ENCODE results near the gene NEK7. TPM values are rescaled to one million over a fixed set of nuclear protein-coding genes. Genes with fewer than 3 reads are reported as not detected.

The NEK7 gene
- total and polyA plus RNA-seq, 2 donors (not counting 1 experiment from before 2014, with no cell fraction given): 8.1 to 75.4 TPM

GRCh38 chr1:198363625-198364151 is 206.9 kb downstream of the NEK7 start:
- ATAC-seq (ENCODE audit: low read depth) (no peak), DNase-seq (no peak)
- Mint-ChIP-seq H3K27ac (no peak overlapping the region), H3K4me3 (no peak overlapping the region), H3K4me1 (no peaks in the 10 kb centered on the region), H3K27me3 (peaks cover 6% of the 10 kb centered on the region), H3K9me3 (ENCODE audit: insufficient read depth) (peaks cover 7% of the 10 kb centered on the region)
- Histone ChIP-seq H3K9ac (ENCODE audit: low read length) (no peak overlapping the region), H3K36me3 (replicated peaks in 1 of 2; ENCODE audit: control extremely low read depth in 1 of 2, control insufficient read depth in 1 of 2, extremely low read depth in 1 of 2, insufficient read depth in 2 of 2, low read length in 1 of 2) (no peaks in the 10 kb centered on the region), H2AFZ (ENCODE audit: insufficient read depth, low read depth, low read length, poor library complexity, severe bottlenecking) (no peak overlapping the region), H3K4me1 (ENCODE audit: control insufficient read depth in 2 of 2, insufficient read depth in 2 of 2, low read length in 2 of 2) (no peaks in the 10 kb centered on the region), H4K20me1 (ENCODE audit: control insufficient read depth, insufficient read depth, low read length, poor library complexity, severe bottlenecking) (no peaks in the 10 kb centered on the region), H3K4me3 (ENCODE audit: control extremely low read depth in 1 of 5, extremely low read depth in 1 of 5, insufficient read depth in 1 of 5, low read depth in 2 of 5, low read length in 4 of 5) (no peak overlapping the region), H3K9me3 (ENCODE audit: control extremely low read depth in 1 of 3, control insufficient read depth in 2 of 3, insufficient read depth in 1 of 3, low read length in 2 of 3) (peaks cover 0 to 2% (median under 1%) of the 10 kb centered on the region in 3 donors), H3K4me2 (replicated peaks; ENCODE audit: low read depth, low read length, poor library complexity, severe bottlenecking) (no peak overlapping the region), H3K27me3 (replicated peaks in 1 of 4; ENCODE audit: control extremely low read depth in 1 of 4, control insufficient read depth in 3 of 4, insufficient read depth in 4 of 4, low read length in 3 of 4) (no peaks in the 10 kb centered on the region), H3K79me2 (ENCODE audit: control insufficient read depth, insufficient read depth, low read length) (no peaks in the 10 kb centered on the region), H3K27ac (ENCODE audit: low read length in 2 of 2) (no peak overlapping the region)
- CTCF ChIA-PET: interaction anchor here (1.0 kb wide), 1 partner anchor 439 kb away, joined by 3 read pairs; no protein-coding TSS in a partner anchor
- intact Hi-C loops (cut with micrococcal nuclease): no loop called here
- TF ChIP-seq EZH2 (IDR thresholded peaks at IDR 0.05; ENCODE audit: borderline replicate concordance, insufficient read depth, low read depth, low read length, poor library complexity, severe bottlenecking): no peak
- TF ChIP-seq CTCF (IDR thresholded peaks at IDR 0.05): no peak
- no CpG with 5 or more reads among the region's 3 CpGs for WGBS (ENCODE audit: insufficient coverage)
- POLR2A ChIA-PET: no interaction called here

- POLR2A ChIA-PET: no interaction called here
- H3K79me2 ChIP-seq (ENCODE audit: control insufficient read depth, insufficient read depth, low read length): no peaks in the 10 kb centered on the region
- peaks cover 0 to 6% (median 3%) of the 10 kb centered on the region in 3 donors for H3K9me3 ChIP-seq (ENCODE audit: control extremely low read depth in 1 of 3, control insufficient read depth in 2 of 3, insufficient read depth in 1 of 3, low read length in 2 of 3)
- CTCF ChIA-PET: interaction anchor here (1.0 kb wide), 1 partner anchor 440 kb away, joined by 3 read pairs; no protein-coding TSS in a partner anchor
- Mint-ChIP-seq H3K4me1 (no peaks in the 10 kb centered on the region), H3K27me3 (peaks cover 6% of the 10 kb centered on the region), H3K27ac (no peak overlapping the region), H3K9me3 (ENCODE audit: insufficient read depth) (peaks cover 7% of the 10 kb centered on the region), H3K4me3 (no peak overlapping the region)
- TF ChIP-seq CTCF (IDR thresholded peaks at IDR 0.05) (no peak), EZH2 (IDR thresholded peaks at IDR 0.05; ENCODE audit: borderline replicate concordance, insufficient read depth, low read depth, low read length, poor library complexity, severe bottlenecking) (no peak)
- no peaks in the 10 kb centered on the region for H3K4me1 ChIP-seq (ENCODE audit: control insufficient read depth in 2 of 2, insufficient read depth in 2 of 2, low read length in 2 of 2)
- no peak for ATAC-seq (ENCODE audit: low read depth)
- H3K27me3 ChIP-seq (replicated peaks in 1 of 4; ENCODE audit: control extremely low read depth in 1 of 4, control insufficient read depth in 3 of 4, insufficient read depth in 4 of 4, low read length in 3 of 4): no peaks in the 10 kb centered on the region
- H2AFZ ChIP-seq (ENCODE audit: insufficient read depth, low read depth, low read length, poor library complexity, severe bottlenecking): no peak overlapping the region
- H3K4me3 ChIP-seq (ENCODE audit: control extremely low read depth in 1 of 5, extremely low read depth in 1 of 5, insufficient read depth in 1 of 5, low read depth in 2 of 5, low read length in 4 of 5): no peak overlapping the region
- H3K9ac ChIP-seq (ENCODE audit: low read length): no peak overlapping the region
- no peaks in the 10 kb centered on the region for H4K20me1 ChIP-seq (ENCODE audit: control insufficient read depth, insufficient read depth, low read length, poor library complexity, severe bottlenecking)
- intact Hi-C loops (cut with micrococcal nuclease): no loop called here
- no peaks in the 10 kb centered on the region for H3K36me3 ChIP-seq (replicated peaks in 1 of 2; ENCODE audit: control extremely low read depth in 1 of 2, control insufficient read depth in 1 of 2, extremely low read depth in 1 of 2, insufficient read depth in 2 of 2, low read length in 1 of 2)
- no peak for DNase-seq
- H3K27ac ChIP-seq (ENCODE audit: low read length in 2 of 2): no peak overlapping the region
- no peak overlapping the region for H3K4me2 ChIP-seq (replicated peaks; ENCODE audit: low read depth, low read length, poor library complexity, severe bottlenecking)
- no CpG with 5 or more reads among the region's 2 CpGs for WGBS (ENCODE audit: insufficient coverage)
Observed at GRCh38 chr1:198364471-198364870, 207.7 kb downstream of the NEK7 start.

Data from B cell (primary cell).